ENCODE results near the gene KANSL1. TPM values are rescaled to one million over a fixed set of nuclear protein-coding genes. Genes with fewer than 3 reads are reported as not detected.

KANSL1 gene
- polyA plus RNA-seq, 3 donors, result 3.1 to 31.9 (median 4.6) TPM

DNA sequence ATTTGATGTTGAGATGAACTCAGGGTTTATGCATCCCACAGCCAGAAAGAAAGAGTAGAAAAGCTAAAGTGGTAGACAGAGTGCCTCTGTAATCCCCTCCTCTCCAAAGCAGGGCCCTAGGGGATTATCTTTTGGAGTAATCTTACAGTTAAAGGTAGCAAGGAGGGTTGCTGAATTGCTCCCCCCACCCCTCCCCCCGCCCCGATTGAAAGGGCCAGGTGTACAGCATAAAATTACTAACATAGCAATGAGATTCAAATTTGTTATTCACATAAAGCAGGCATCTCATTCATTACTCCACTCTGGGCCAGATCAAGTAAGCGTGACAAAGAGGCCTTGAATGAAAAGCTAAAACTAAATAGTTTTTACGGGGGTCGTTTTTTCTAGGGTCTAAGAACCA is 121.4 kb downstream of the KANSL1 start:
- no CpG with 5 or more reads among the region's 5 CpGs for WGBS (ENCODE audit: insufficient coverage)
- Histone ChIP-seq H2AFZ (ENCODE audit: insufficient read depth, low read depth, low read length, poor library complexity, severe bottlenecking) (no peak overlapping the region), H3K79me2 (ENCODE audit: insufficient read depth, low read length) (peaks cover 53% of the 10 kb centered on the region), H3K36me3 (replicated peaks in 1 of 2; ENCODE audit: control insufficient read depth in 1 of 2, insufficient read depth in 2 of 2, low read length in 2 of 2) (peaks cover 13 to 71% of the 10 kb centered on the region in 2 donors), H3K4me2 (replicated peaks; ENCODE audit: extremely low read depth, low read length, poor library complexity, severe bottlenecking) (no peak overlapping the region), H3K9me3 (replicated peaks in 1 of 2; ENCODE audit: control insufficient read depth in 1 of 2, insufficient read depth in 1 of 2, low read length in 2 of 2) (no peaks in the 10 kb centered on the region), H3K27me3 (ENCODE audit: control insufficient read depth in 2 of 2, insufficient read depth in 2 of 2, low read length in 2 of 2) (no peaks in the 10 kb centered on the region), H4K20me1 (ENCODE audit: insufficient read depth, low read length) (peaks cover 95% of the 10 kb centered on the region), H3K4me3 (replicated peaks in 1 of 3; ENCODE audit: low read depth in 2 of 3, low read length in 3 of 3) (no peak overlapping the region), H3K4me1 (ENCODE audit: control insufficient read depth in 1 of 2, insufficient read depth in 2 of 2, low read length in 2 of 2) (no peaks in the 10 kb centered on the region), H3K9ac (ENCODE audit: insufficient read depth, low read length, poor library complexity, severe bottlenecking) (no peak overlapping the region), H3K27ac (ENCODE audit: low read depth in 1 of 2, low read length in 2 of 2) (no peak overlapping the region)
- H3K9me3 Mint-ChIP-seq, result no peaks in the 10 kb centered on the region
- no peak overlapping the region for H3K27ac Mint-ChIP-seq
- no peaks in the 10 kb centered on the region for H3K4me1 Mint-ChIP-seq
- intact Hi-C loops (cut with micrococcal nuclease), result no loop called here
- no peaks in the 10 kb centered on the region for H3K27me3 Mint-ChIP-seq (ENCODE audit: low read depth in 3 of 3)
- TF ChIP-seq, protein P1, sequence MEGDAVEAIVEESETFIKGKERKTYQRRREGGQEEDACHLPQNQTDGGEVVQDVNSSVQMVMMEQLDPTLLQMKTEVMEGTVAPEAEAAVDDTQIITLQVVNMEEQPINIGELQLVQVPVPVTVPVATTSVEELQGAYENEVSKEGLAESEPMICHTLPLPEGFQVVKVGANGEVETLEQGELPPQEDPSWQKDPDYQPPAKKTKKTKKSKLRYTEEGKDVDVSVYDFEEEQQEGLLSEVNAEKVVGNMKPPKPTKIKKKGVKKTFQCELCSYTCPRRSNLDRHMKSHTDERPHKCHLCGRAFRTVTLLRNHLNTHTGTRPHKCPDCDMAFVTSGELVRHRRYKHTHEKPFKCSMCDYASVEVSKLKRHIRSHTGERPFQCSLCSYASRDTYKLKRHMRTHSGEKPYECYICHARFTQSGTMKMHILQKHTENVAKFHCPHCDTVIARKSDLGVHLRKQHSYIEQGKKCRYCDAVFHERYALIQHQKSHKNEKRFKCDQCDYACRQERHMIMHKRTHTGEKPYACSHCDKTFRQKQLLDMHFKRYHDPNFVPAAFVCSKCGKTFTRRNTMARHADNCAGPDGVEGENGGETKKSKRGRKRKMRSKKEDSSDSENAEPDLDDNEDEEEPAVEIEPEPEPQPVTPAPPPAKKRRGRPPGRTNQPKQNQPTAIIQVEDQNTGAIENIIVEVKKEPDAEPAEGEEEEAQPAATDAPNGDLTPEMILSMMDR (IDR thresholded peaks at IDR 0.05), result no peak
- H3K36me3 Mint-ChIP-seq, result peaks cover 19 to 36% of the 10 kb centered on the region in 2 donors
- no peak overlapping the region for H3K4me3 Mint-ChIP-seq
- DNase-seq, result no peak

DNA sequence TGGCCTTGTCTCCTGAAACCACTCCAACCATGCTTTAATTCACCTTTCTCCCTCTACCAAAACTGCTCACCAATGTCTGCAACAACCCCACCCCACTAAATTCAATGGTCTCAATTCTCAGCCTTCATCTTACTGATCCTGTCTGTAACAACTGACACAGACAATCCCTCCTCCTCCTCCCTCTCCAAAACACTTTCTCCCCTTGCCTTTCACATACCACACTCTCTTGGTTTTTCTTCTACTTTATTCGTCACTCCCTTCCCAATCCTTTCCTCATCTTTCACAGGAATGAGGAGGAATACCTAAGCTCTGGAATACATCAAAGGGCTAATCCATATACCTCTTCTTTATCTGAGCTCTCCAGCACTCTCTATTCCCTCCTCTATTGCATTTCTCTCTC is 128.8 kb downstream of the KANSL1 start:
- intact Hi-C loops (cut with micrococcal nuclease), result no loop called here
- Mint-ChIP-seq H3K4me1 (no peaks in the 10 kb centered on the region), H3K4me3 (no peak overlapping the region), H3K9me3 (no peaks in the 10 kb centered on the region), H3K36me3 (peaks cover 56 to 72% of the 10 kb centered on the region in 2 donors), H3K27me3 (ENCODE audit: low read depth in 3 of 3) (no peaks in the 10 kb centered on the region), H3K27ac (peak overlapping the region in 3 of 7 donors; percentile 25 to 66 (median 32))
- no CpG with 5 or more reads among the region's 1 CpG for WGBS (ENCODE audit: insufficient coverage)
- H2AFZ ChIP-seq (ENCODE audit: insufficient read depth, low read depth, low read length, poor library complexity, severe bottlenecking), result no peak overlapping the region
- H3K27ac ChIP-seq (ENCODE audit: low read depth in 1 of 2, low read length in 2 of 2), result no peak overlapping the region
- H4K20me1 ChIP-seq (ENCODE audit: insufficient read depth, low read length), result peaks cover 75% of the 10 kb centered on the region
- TF ChIP-seq, protein P1 (IDR thresholded peaks at IDR 0.05), result no peak
- H3K79me2 ChIP-seq (ENCODE audit: insufficient read depth, low read length), result peaks cover 8% of the 10 kb centered on the region
- H3K9ac ChIP-seq (ENCODE audit: insufficient read depth, low read length, poor library complexity, severe bottlenecking), result no peak overlapping the region
- no peak overlapping the region for H3K4me3 ChIP-seq (replicated peaks in 1 of 3; ENCODE audit: low read depth in 2 of 3, low read length in 3 of 3)
- no peak overlapping the region for H3K4me2 ChIP-seq (replicated peaks; ENCODE audit: extremely low read depth, low read length, poor library complexity, severe bottlenecking)
- H3K4me1 ChIP-seq (ENCODE audit: control insufficient read depth in 1 of 2, insufficient read depth in 2 of 2, low read length in 2 of 2), result no peaks in the 10 kb centered on the region
- DNase-seq, result no peak
- H3K27me3 ChIP-seq (ENCODE audit: control insufficient read depth in 2 of 2, insufficient read depth in 2 of 2, low read length in 2 of 2), result no peaks in the 10 kb centered on the region
- H3K36me3 ChIP-seq (replicated peaks in 1 of 2; ENCODE audit: control insufficient read depth in 1 of 2, insufficient read depth in 2 of 2, low read length in 2 of 2), result peaks cover 53 to 95% of the 10 kb centered on the region in 2 donors
- no peaks in the 10 kb centered on the region for H3K9me3 ChIP-seq (replicated peaks in 1 of 2; ENCODE audit: control insufficient read depth in 1 of 2, insufficient read depth in 1 of 2, low read length in 2 of 2)

Data from CD14-positive monocyte (primary cell).